HepG2 (cell line): ENCODE results near the gene STK36. TPM values are rescaled to one million over a fixed set of nuclear protein-coding genes. Genes with fewer than 3 reads are reported as not detected.

Experiments
- CENPX ChIP-seq: sonication (generic); formaldehyde crosslinking; IDR thresholded peaks from 2 replicates; pipeline ENCODE4 v1.9.0; 2021; ENCODE audit warnings: mild to moderate bottlenecking, missing genetic modification reagents, moderate library complexity
- FOSL2 ChIP-seq: sonication (generic); formaldehyde crosslinking; IDR thresholded peaks from 2 replicates; pipeline ENCODE4 v1.4.0; 2020; ENCODE audit warnings: missing genetic modification reagents
- FOXO1 ChIP-seq: sonication (generic); formaldehyde crosslinking; IDR thresholded peaks from 2 replicates; pipeline ENCODE4 v1.4.0; 2020; ENCODE audit warnings: missing genetic modification reagents
- HNF4A ChIP-seq: sonication (generic); formaldehyde crosslinking; IDR thresholded peaks from 2 replicates; pipeline ENCODE4 v1.4.0; 2020; ENCODE audit warnings: missing genetic modification reagents
- HOXD1 ChIP-seq: sonication (generic); formaldehyde crosslinking; IDR thresholded peaks from 2 replicates; pipeline ENCODE4 v1.5.0; 2020; ENCODE audit warnings: missing genetic modification reagents
- MAFK ChIP-seq, 2 experiments: IDR thresholded peaks in 1 of 2; conservative IDR thresholded peaks in 1 of 2; 2 replicates each; pipeline ENCODE4 v1.6.1; 2011; ENCODE audit warnings: improper control_type of control experiment in 2 of 2, low read length in 2 of 2
- NFATC3 ChIP-seq: sonication (generic); formaldehyde crosslinking; IDR thresholded peaks from 2 replicates; pipeline ENCODE4 v1.5.1; 2020; ENCODE audit warnings: mild to moderate bottlenecking, missing genetic modification reagents
- ZNF251 ChIP-seq: sonication (generic); formaldehyde crosslinking; IDR thresholded peaks from 2 replicates; pipeline ENCODE4 v1.9.0; 2021; ENCODE audit warnings: mild to moderate bottlenecking, missing genetic modification reagents
- ZNF367 ChIP-seq: sonication (generic); formaldehyde crosslinking; IDR thresholded peaks from 2 replicates; pipeline ENCODE4 v1.4.0; 2020; ENCODE audit warnings: missing genetic modification reagents, borderline replicate concordance
- ZNF546 ChIP-seq: sonication (generic); formaldehyde crosslinking; conservative IDR thresholded peaks from 2 replicates; pipeline ENCODE4 v1.8.1; 2023; ENCODE audit warnings: mild to moderate bottlenecking, missing genetic modification reagents
- ZNF564 ChIP-seq: sonication (generic); formaldehyde crosslinking; IDR thresholded peaks from 2 replicates; pipeline ENCODE4 v1.8.1; 2023; ENCODE audit warnings: mild to moderate bottlenecking, missing genetic modification reagents
- ZNF598 ChIP-seq: sonication (generic); formaldehyde crosslinking; IDR thresholded peaks from 2 replicates; pipeline ENCODE4 v1.5.1; 2020; ENCODE audit warnings: mild to moderate bottlenecking, missing genetic modification reagents, borderline replicate concordance
- polyA plus RNA-seq, 8 experiments: library from polyadenylated mRNA; depleted of rRNA in 3 of 8; stranded (reverse) in 7 of 8; unstranded in 1 of 8; fragments of >200 nt; fragmentation: Illumina TruSeq in 4 of 8; extraction: Trizol in 4 of 8; gene quantifications; 2 replicates each; pipeline versions ENCODE4 v1.2.1 to v1.2.3, GENCODE V29; 2011 to 2016; ENCODE audit warnings: low read depth in 4 of 8, missing spikeins in 1 of 8, mixed read lengths in 1 of 8; ENCODE audit not compliant: insufficient read depth in 1 of 8
- total RNA-seq, 5 experiments: library from RNA; depleted of rRNA; stranded (reverse); fragments of >200 nt; fragmentation: Illumina TruSeq; extraction: Trizol; gene quantifications; 2 replicates each; pipeline ENCODE4 v1.2.3, GENCODE V29; 2016; ENCODE audit warnings: low read depth in 1 of 5
- TF ChIP-seq, protein P1 (sequence below): sonication (generic); formaldehyde crosslinking; IDR thresholded peaks from 2 replicates; pipeline ENCODE4 v1.5.0; 2020; ENCODE audit warnings: mild to moderate bottlenecking, missing genetic modification reagents
- TF ChIP-seq, protein P2 (sequence below): sonication (generic); formaldehyde crosslinking; IDR thresholded peaks from 2 replicates; pipeline ENCODE4 v1.5.0; 2020; ENCODE audit warnings: mild to moderate bottlenecking, missing genetic modification reagents
- TF ChIP-seq, protein P3 (sequence below): sonication (generic); formaldehyde crosslinking; IDR thresholded peaks from 2 replicates; pipeline ENCODE4 v1.5.1; 2020; ENCODE audit warnings: mild to moderate bottlenecking, missing genetic modification reagents

Gene STK36
- total and polyA plus RNA-seq, 2 of the 13 experiments (the other 11 are each of a cell fraction or from before 2014, with no cell fraction given) = 45.9 to 83.5 TPM

DNA sequence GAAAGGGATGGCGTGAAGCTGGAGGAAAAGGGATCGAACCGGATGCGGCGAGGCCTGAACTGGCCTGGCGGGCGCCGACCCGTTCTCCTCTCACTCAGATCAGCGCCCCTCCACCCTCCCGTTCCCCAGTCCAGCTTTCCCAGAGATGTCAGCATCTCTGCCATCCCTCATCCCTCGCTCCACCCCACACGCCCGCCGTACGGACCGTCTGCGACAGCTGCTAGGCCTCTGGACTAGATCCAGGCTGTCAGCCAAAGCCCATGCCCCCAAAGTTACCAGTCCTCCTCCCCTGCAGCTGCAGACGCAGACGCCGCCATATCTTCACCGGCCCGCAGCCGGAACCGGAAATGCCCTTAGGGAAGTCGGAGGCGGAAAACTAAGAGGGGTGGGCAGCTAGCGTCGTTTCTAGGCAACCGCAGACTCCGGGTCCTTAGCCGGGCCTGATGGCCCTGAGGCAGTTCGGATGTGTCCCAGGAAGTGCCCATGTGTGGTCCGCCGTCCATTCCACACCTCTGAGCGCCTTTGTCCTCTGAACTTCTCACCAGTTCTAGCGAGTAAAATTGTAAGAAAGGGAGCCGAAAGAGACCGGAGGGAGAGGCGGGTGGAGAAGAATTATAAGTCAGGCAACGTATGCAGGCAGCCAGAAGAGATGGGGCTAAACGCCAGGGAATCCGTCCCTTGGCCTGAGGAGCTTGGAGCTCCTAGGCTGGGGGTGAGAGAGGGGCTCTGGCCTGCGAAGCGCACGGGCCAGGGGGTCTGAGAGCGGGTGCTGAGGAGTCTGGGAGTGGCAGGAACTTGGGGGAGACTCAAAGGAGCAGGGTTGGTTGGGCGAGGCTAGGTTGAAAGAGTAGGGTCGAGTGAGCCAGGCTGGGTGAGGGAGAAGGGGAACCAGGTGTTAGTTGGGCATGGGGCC lies at the start of gene STK36, which contains the start of gene RNF25 (continued):
- TF ChIP-seq, protein P1, sequence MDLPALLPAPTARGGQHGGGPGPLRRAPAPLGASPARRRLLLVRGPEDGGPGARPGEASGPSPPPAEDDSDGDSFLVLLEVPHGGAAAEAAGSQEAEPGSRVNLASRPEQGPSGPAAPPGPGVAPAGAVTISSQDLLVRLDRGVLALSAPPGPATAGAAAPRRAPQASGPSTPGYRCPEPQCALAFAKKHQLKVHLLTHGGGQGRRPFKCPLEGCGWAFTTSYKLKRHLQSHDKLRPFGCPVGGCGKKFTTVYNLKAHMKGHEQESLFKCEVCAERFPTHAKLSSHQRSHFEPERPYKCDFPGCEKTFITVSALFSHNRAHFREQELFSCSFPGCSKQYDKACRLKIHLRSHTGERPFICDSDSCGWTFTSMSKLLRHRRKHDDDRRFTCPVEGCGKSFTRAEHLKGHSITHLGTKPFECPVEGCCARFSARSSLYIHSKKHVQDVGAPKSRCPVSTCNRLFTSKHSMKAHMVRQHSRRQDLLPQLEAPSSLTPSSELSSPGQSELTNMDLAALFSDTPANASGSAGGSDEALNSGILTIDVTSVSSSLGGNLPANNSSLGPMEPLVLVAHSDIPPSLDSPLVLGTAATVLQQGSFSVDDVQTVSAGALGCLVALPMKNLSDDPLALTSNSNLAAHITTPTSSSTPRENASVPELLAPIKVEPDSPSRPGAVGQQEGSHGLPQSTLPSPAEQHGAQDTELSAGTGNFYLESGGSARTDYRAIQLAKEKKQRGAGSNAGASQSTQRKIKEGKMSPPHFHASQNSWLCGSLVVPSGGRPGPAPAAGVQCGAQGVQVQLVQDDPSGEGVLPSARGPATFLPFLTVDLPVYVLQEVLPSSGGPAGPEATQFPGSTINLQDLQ (CRISPR knock-in tag) = no peak
- TF ChIP-seq HNF4A (CRISPR knock-in tag) (no peak), NFATC3 (CRISPR knock-in tag) (no peak), MAFK (conservative IDR thresholded peaks at IDR 0.05 in 1 of 2, IDR thresholded peaks at IDR 0.05 in 1 of 2; ENCODE audit: low read length in 2 of 2) (no peak), ZNF598 (CRISPR knock-in tag) (peak; percentile 74; the same call in 1 of the 2 replicates), FOXO1 (CRISPR knock-in tag) (no peak; the same call in 1 of the 2 replicates), ZNF564 (CRISPR knock-in tag) (no peak), HOXD1 (CRISPR knock-in tag) (no peak; the same call in none of the 2 replicates), FOSL2 (peak; percentile 37), ZNF546 (peak; percentile 64; the same call in 1 of the 2 replicates), ZNF367 (CRISPR knock-in tag) (no peak), CENPX (CRISPR knock-in tag) (no peak), ZNF251 (no peak)
- TF ChIP-seq, protein P2, sequence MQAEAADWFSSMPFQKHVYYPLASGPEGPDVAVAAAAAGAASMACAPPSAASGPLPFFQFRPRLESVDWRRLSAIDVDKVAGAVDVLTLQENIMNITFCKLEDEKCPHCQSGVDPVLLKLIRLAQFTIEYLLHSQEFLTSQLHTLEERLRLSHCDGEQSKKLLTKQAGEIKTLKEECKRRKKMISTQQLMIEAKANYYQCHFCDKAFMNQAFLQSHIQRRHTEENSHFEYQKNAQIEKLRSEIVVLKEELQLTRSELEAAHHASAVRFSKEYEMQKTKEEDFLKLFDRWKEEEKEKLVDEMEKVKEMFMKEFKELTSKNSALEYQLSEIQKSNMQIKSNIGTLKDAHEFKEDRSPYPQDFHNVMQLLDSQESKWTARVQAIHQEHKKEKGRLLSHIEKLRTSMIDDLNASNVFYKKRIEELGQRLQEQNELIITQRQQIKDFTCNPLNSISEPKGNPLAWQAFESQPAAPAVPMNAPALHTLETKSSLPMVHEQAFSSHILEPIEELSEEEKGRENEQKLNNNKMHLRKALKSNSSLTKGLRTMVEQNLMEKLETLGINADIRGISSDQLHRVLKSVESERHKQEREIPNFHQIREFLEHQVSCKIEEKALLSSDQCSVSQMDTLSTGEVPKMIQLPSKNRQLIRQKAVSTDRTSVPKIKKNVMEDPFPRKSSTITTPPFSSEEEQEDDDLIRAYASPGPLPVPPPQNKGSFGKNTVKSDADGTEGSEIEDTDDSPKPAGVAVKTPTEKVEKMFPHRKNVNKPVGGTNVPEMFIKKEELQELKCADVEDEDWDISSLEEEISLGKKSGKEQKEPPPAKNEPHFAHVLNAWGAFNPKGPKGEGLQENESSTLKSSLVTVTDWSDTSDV (CRISPR knock-in tag) = peak; percentile 72; the same call in 1 of the 2 replicates
- TF ChIP-seq, protein P3, sequence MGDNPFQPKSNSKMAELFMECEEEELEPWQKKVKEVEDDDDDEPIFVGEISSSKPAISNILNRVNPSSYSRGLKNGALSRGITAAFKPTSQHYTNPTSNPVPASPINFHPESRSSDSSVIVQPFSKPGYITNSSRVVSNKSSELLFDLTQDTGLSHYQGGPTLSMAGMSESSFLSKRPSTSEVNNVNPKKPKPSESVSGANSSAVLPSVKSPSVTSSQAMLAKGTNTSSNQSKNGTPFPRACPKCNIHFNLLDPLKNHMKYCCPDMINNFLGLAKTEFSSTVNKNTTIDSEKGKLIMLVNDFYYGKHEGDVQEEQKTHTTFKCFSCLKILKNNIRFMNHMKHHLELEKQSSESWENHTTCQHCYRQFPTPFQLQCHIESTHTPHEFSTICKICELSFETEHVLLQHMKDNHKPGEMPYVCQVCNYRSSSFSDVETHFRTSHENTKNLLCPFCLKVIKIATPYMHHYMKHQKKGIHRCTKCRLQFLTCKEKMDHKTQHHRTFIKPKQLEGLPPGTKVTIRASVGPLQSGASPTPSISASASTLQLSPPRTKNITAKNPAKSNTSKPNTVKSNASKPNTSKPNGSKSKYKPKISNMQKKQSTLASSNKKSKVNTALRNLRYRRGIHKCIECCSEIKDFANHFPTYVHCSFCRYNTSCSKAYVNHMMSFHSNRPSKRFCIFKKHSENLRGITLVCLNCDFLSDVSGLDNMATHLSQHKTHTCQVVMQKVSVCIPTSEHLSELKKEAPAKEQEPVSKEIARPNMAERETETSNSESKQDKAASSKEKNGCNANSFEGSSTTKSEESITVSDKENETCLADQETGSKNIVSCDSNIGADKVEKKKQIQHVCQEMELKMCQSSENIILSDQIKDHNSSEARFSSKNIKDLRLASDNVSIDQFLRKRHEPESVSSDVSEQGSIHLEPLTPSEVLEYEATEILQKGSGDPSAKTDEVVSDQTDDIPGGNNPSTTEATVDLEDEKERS (CRISPR knock-in tag) = no peak
